ENCODE data around the gene TSR1. TPM values are rescaled to one million over a fixed set of nuclear protein-coding genes. Genes with fewer than 3 reads are reported as not detected.

The TSR1 gene
- total and polyA plus RNA-seq, 9 of the 15 experiments (the other 6 are each of a cell fraction or from before 2014, with no cell fraction given) = 16.4 to 87.5 (median 55.2) TPM

GRCh38 chr17:2319051-2319450, 17.2 kb downstream of the TSR1 start (continued):
- TF ChIP-seq CBFA2T3 (IDR thresholded peaks at IDR 0.05) = no peak
- no peak for TF ChIP-seq GATAD2B (IDR thresholded peaks at IDR 0.05; ENCODE audit: borderline replicate concordance)
- TF ChIP-seq PHB (CRISPR knock-in tag; IDR thresholded peaks at IDR 0.05) = no peak
- no peak for TF ChIP-seq NFE2 (IDR thresholded peaks at IDR 0.05; ENCODE audit: low read depth)
- TF ChIP-seq NCOA1 (IDR thresholded peaks at IDR 0.05; ENCODE audit: low read depth) = no peak
- TF ChIP-seq MCM7 (IDR thresholded peaks at IDR 0.05) = no peak

- BruUV-seq (replicated peaks) = no TSS peak
- ATAC-seq = no peak
- no peak overlapping the region for H3K4me2 ChIP-seq (ENCODE audit: insufficient read depth, low read length)
- TF ChIP-seq SMC3 (conservative IDR thresholded peaks at IDR 0.05; ENCODE audit: insufficient read depth, low read depth, low read length) (no peak), CAMTA2 (CRISPR knock-in tag; conservative IDR thresholded peaks at IDR 0.05) (no peak), CEBPB (tag; IDR thresholded peaks at IDR 0.05) (no peak), ZNF316 (IDR thresholded peaks at IDR 0.05) (no peak), ZNF79 (CRISPR knock-in tag; IDR thresholded peaks at IDR 0.05; ENCODE audit: low read depth) (no peak), CC2D1A (IDR thresholded peaks at IDR 0.05) (no peak), FOXO4 (CRISPR knock-in tag; IDR thresholded peaks at IDR 0.05) (no peak), NCOA2 (IDR thresholded peaks at IDR 0.05; ENCODE audit: partially characterized antibody in 2 of 2) (no peak), ZNF699 (CRISPR knock-in tag; IDR thresholded peaks at IDR 0.05; ENCODE audit: insufficient replicate concordance) (no peak), HIVEP1 (CRISPR knock-in tag; IDR thresholded peaks at IDR 0.05) (no peak), ZNF584 (CRISPR knock-in tag; IDR thresholded peaks at IDR 0.05; ENCODE audit: low read depth) (no peak), STAG1 (CRISPR knock-in tag; IDR thresholded peaks at IDR 0.05; ENCODE audit: borderline replicate concordance) (no peak), MEIS2 (IDR thresholded peaks at IDR 0.05; ENCODE audit: partially characterized antibody) (no peak), RBM39 (optimal IDR thresholded peaks at IDR 0.05; ENCODE audit: low read depth, low read length) (no peak), MYNN (IDR thresholded peaks at IDR 0.05) (no peak), MYNN (CRISPR knock-in tag; IDR thresholded peaks at IDR 0.05) (no peak), DLX4 (CRISPR knock-in tag; IDR thresholded peaks at IDR 0.05) (no peak)
- TF ChIP-seq, protein P1, sequence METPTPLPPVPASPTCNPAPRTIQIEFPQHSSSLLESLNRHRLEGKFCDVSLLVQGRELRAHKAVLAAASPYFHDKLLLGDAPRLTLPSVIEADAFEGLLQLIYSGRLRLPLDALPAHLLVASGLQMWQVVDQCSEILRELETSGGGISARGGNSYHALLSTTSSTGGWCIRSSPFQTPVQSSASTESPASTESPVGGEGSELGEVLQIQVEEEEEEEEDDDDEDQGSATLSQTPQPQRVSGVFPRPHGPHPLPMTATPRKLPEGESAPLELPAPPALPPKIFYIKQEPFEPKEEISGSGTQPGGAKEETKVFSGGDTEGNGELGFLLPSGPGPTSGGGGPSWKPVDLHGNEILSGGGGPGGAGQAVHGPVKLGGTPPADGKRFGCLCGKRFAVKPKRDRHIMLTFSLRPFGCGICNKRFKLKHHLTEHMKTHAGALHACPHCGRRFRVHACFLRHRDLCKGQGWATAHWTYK (CRISPR knock-in tag; IDR thresholded peaks at IDR 0.05) = no peak
Observed at GRCh38 chr17:2317796-2318195, 18.5 kb downstream of the TSR1 start.

More at GRCh38 chr17:2317796-2318195, 18.5 kb downstream of the TSR1 start:
- Histone ChIP-seq H3K36me3 (ENCODE audit: control insufficient read depth, insufficient read depth, low read length) (peaks cover 2% of the 10 kb centered on the region; the same call in 1 of the 3 replicates), H3K9ac (ENCODE audit: insufficient read depth in 1 of 2, low read depth in 2 of 2, low read length in 2 of 2) (no peak overlapping the region), H3K9me1 (ENCODE audit: control insufficient read depth, insufficient read depth, low read length) (no peaks in the 10 kb centered on the region), H3K27ac (ENCODE audit: extremely low read depth, low read depth, low read length) (no peak overlapping the region), H3K4me3 (no peak overlapping the region), H3K27me3 (ENCODE audit: control insufficient read depth in 2 of 2, insufficient read depth in 2 of 2, low read length in 2 of 2) (no peaks in the 10 kb centered on the region), H2AFZ (ENCODE audit: low read depth, low read length) (no peak overlapping the region), H4K20me1 (replicated peaks; ENCODE audit: control insufficient read depth, insufficient read depth, low read length) (no peaks in the 10 kb centered on the region), H3K9me3 (replicated peaks; ENCODE audit: control insufficient read depth, insufficient read depth, low read depth, low read length) (no peaks in the 10 kb centered on the region), H3K79me2 (ENCODE audit: control insufficient read depth, insufficient read depth, low read length) (no peaks in the 10 kb centered on the region), H3K4me1 (replicated peaks in 1 of 2; ENCODE audit: control insufficient read depth in 2 of 2, insufficient read depth in 2 of 2, low read length in 2 of 2) (peaks cover 0 to 7% of the 10 kb centered on the region in 2 experiments; a peak in 3 of 5 replicates)
- FAIRE-seq (no peak), DNase-seq (ENCODE audit: extremely low read depth in 1 of 4, low spot score in 3 of 4) (no peak)
- in situ Hi-C loops (cut with MboI) = no loop called here
- 86% methylated on average over 3 of the region's 3 CpGs for WGBS (ENCODE audit: insufficient coverage, low coverage, missing lambda C conversion rate)
- CTCF ChIA-PET (ENCODE audit: low intra/inter-chr PET ratio) = no interaction called here
- POLR2A ChIA-PET = interaction anchor here (0.7 to 2.2 kb wide), 5 partner anchors 11 to 36 kb away, joined by 3 to 7 read pairs (median 6); no protein-coding TSS in a partner anchor
- intact Hi-C loops (cut with micrococcal nuclease) = no loop called here
